NCI-H510A (cell line): ENCODE measurements around the gene ERCC5.

Experiments used
- DNase-seq: peaks from one replicate; lab custom pipeline; 2025; lab: John Stamatoyannopoulos, UW

Gene ERCC5

DNA sequence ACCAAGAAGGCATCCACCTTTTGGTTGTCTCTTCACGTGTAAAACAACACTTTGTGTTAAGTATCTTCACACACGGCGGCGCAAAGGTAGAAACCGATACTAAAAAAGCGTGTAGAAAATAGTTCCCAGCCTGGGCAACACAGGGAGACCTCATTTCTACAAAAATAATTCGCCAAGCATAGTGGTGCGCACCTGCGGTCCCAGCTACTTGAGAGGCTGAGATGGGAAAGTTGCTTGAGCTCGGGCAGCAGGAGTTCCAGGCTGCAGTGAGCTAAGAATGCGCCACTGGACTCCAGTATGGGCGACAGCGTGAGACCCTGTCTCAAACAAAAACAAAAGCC, 573 bp upstream of the ERCC5 start:
- DNase-seq: no peak

DNA sequence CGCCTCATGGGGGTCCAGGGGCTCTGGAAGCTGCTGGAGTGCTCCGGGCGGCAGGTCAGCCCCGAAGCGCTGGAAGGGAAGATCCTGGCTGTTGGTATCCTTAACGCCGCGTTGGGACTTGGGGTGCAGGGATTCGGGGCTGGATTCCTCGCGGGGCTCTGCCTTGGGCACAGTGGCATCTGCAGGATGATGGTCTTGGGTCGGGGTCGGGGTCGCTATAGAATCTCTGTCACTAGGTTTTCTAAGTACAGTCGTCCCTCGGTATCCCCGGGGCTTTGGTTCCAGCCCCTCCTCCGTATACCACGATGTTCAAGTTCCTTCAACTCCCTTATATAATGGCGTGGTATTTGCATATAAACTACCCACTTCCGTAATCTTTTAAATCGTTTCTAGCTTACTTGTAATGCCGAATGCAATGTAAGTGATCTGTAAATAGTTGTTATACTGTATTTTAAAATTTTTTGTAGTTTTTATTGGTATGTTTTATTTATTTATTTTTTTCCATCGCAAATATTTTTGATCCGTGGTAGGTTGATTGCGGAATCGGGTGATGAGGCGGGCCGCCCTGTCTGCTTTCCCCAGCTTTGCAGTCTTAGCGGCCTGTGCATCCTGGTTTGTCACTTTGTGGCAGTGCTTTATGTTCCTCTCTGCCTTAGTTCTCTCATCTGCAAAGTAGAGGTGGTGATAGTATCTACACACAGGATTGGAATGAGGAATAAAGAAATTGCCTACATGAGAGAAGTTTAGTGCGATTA, 606 bp downstream of the ERCC5 start:
- no peak for DNase-seq

GRCh38 chr13:102847272-102848234, 1.7 kb downstream of the ERCC5 start:
- no peak for DNase-seq

GRCh38 chr13:102848956-102849355, 3.1 kb downstream of the ERCC5 start:
- DNase-seq: no peak

DNA sequence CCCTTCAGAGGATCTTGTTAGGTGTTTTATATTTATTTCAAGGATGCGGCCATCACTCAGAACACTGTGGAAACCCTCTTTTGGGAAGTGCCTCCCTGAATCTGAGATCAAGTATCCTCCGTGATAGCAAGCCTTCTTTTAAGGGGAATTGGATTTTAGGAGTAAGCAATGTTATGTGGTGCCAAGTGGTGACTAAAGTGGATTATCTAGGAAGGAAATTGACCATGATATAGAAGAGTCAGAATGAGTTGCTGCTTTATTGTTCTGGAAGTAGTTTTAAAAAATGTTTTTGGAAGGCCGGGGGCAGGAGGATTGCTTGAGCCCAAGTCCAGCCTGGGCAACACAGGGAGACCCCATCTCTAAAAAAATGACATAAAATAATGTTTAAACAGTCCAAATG, 6.7 kb downstream of the ERCC5 start:
- DNase-seq: no peak

DNA sequence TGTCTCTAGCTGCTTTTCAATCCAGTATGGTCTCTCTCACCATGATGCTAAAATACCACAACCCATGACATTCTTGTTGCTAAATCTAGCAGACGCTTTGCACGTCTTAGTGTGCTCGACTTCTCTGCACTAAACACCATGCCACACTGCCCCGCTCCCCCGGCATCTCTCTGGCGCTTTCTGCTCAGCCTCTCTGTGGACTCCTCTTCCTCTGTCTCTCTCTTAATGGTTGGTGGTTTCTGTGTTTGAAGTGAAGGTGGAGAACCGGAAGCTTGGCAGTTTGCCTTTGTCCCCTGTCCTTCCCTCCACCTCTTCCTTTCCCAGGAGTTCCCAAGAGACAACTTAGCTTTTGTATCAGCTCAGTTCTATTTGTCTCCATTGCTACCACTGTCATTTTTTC, 8.8 kb downstream of the ERCC5 start:
- DNase-seq: no peak

DNA sequence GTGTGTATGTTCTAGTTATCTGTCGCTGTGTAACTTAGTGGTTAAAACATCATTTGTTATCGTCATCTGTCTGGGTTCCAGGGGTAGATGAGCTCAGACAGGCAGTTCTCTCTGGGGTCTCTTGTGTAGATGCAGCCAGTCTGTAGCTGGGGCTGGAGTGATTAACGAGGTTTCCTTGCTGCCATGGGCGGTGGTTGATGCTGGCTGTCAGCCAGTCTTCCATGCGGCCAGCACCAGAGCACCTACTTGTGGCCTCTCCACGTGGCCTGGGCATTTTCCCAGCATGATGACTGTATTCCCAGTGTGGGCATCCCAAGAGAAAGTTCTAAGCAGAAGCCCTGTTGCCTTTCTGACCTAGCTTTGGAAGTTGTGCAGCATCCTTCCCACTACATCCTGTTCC, 10.7 kb downstream of the ERCC5 start:
- no peak for DNase-seq

- DNase-seq: no peak
Measured at GRCh38 chr13:102862624-102863210, 16.9 kb downstream of the ERCC5 start.

- no peak for DNase-seq
Measured at GRCh38 chr13:102863590-102863989, 17.8 kb downstream of the ERCC5 start.

GRCh38 chr13:102868366-102868936, 22.6 kb downstream of the ERCC5 start:
- DNase-seq: no peak

GRCh38 chr13:102869948-102870676, 24.3 kb downstream of the ERCC5 start:
- no peak for DNase-seq

GRCh38 chr13:102870677-102871415, 25.0 kb downstream of the ERCC5 start:
- DNase-seq: no peak

DNA sequence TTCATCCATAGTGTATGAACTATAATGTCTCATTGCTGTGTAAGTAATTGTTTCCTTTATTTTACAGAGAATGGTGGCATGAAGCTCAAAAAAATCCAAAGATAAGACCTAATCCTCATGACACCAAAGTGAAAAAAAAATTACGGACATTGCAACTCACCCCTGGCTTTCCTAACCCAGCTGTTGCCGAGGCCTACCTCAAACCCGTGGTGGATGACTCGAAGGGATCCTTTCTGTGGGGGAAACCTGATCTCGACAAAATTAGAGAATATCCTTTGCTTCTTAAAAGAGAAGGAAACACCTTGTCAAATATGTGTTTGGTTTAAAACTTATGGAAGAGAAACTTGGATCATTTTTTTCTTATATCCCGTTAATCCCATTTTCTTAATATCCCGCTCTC, 26.3 kb downstream of the ERCC5 start:
- no peak for DNase-seq

GRCh38 chr13:102872531-102872930, 26.7 kb downstream of the ERCC5 start:
- DNase-seq: no peak

GRCh38 chr13:102873653-102874052, 27.8 kb downstream of the ERCC5 start:
- DNase-seq: no peak

- DNase-seq: no peak
Measured at GRCh38 chr13:102875256-102875655, 29.4 kb downstream of the ERCC5 start.

- no peak for DNase-seq
Measured at GRCh38 chr13:102877303-102877702, 31.5 kb downstream of the ERCC5 start.

GRCh38 chr13:102878481-102878880, 32.6 kb downstream of the ERCC5 start:
- no peak for DNase-seq

DNA sequence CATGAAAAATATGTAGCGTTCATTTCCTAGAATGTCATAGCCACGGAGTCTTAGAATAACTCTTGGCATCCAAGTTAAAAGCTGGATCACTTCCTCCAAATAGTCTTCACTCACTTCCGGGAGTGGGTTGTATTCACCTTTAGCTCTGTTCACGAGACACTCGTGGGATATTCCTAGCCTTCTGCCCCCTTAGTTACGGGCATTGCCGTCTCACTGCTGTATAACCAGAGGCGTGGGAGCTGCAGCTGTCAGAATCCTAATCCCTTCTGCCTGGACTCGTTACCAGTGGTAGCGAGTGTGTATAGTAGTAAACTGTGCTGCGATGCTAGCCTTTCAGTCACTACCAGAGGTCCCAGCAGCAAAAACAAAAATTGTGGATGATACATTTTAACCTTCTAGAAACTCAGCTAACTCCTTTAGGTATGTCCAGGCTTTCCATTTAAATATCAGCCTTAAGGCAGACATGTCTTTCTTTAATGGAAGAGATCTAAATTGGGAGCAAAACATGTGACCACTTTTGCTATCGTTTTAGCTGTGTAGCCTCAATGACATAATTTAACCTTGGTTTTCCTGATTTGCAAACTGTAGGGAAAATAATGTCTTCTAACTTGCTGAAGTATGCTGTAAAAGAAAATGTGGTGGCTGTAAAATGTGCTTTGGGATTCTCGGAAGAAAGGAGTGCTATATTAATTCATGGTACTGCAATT, 34.1 kb downstream of the ERCC5 start:
- no peak for DNase-seq
